K562 (cell line): ENCODE results near the gene HSD17B1. TPM values are rescaled to one million over a fixed set of nuclear protein-coding genes. Genes with fewer than 3 reads are reported as not detected.

Source experiments
- CCNT2 ChIP-seq: IDR thresholded peaks from 2 replicates; pipeline ENCODE4 v1.6.1; 2011; ENCODE audit warnings: borderline replicate concordance, low read depth, mild to moderate bottlenecking, moderate library complexity, mixed read lengths, low read length; ENCODE audit not compliant: insufficient read length; ENCODE audit errors: extremely low read depth
- GABPB1 ChIP-seq: sonication (generic); formaldehyde crosslinking; IDR thresholded peaks from 2 replicates; pipeline ENCODE4 v1.8.0; 2022; ENCODE audit warnings: mild to moderate bottlenecking, missing genetic modification reagents
- GATA2 ChIP-seq: sonication (generic); formaldehyde crosslinking; IDR thresholded peaks from 2 replicates; pipeline ENCODE4 v1.4.0; 2020; ENCODE audit warnings: mild to moderate bottlenecking, missing genetic modification reagents
- MITF ChIP-seq: IDR thresholded peaks from 2 replicates; pipeline ENCODE4 v1.6.1; 2014; ENCODE audit warnings: antibody characterized with exemption
- PHF20 ChIP-seq: fragments of 450-650 bp; IDR thresholded peaks from 2 replicates; pipeline ENCODE4 v1.6.1; 2018; ENCODE audit not compliant: partially characterized antibody
- PRDM10 ChIP-seq: fragments of 450-650 bp; IDR thresholded peaks from 2 replicates; pipeline ENCODE4 v1.6.1; 2018; ENCODE audit not compliant: partially characterized antibody
- RBM17 ChIP-seq: fragments of 200-400 bp; formaldehyde crosslinking; IDR thresholded peaks from 2 replicates; pipeline ENCODE4 v1.6.1; 2017; ENCODE audit warnings: low read depth, mild to moderate bottlenecking, low read length, borderline replicate concordance
- RUNX1 ChIP-seq: sonication (generic); IDR thresholded peaks from 2 replicates; pipeline ENCODE4 v1.6.1; 2016; ENCODE audit warnings: antibody characterized with exemption, low read depth
- SAFB2 ChIP-seq: fragments of 200-400 bp; formaldehyde crosslinking; IDR thresholded peaks from 2 replicates; pipeline ENCODE4 v1.6.1; 2018; ENCODE audit warnings: borderline replicate concordance, low read length, low read depth, moderate library complexity; ENCODE audit not compliant: severe bottlenecking
- SLC30A9 ChIP-seq: fragments of 250-450 bp; sonication (Bioruptor Pico); IDR thresholded peaks from 2 replicates; pipeline ENCODE4 v1.8.0; 2022; ENCODE audit warnings: mild to moderate bottlenecking, moderate library complexity
- SMC3 ChIP-seq: conservative IDR thresholded peaks from 2 replicates; pipeline ENCODE4 v1.6.1; 2011; ENCODE audit warnings: low read depth, low read length, improper control_type of control experiment; ENCODE audit not compliant: insufficient read depth
- SRSF9 ChIP-seq: fragments of 200-400 bp; formaldehyde crosslinking; IDR thresholded peaks from 2 replicates; pipeline ENCODE4 v1.6.1; 2017; ENCODE audit warnings: low read depth, low read length, borderline replicate concordance
- TCF3 ChIP-seq: sonication (generic); formaldehyde crosslinking; IDR thresholded peaks from 2 replicates; pipeline ENCODE4 v1.4.0; 2020; ENCODE audit warnings: mild to moderate bottlenecking, missing genetic modification reagents
- TEAD2 ChIP-seq: fragments of 450-650 bp; IDR thresholded peaks from 2 replicates; pipeline ENCODE4 v1.6.1; 2016; ENCODE audit warnings: missing genetic modification characterization, control low read depth, missing compliant biosample characterization
- ZFP1 ChIP-seq: fragments of 450-650 bp; formaldehyde crosslinking; IDR thresholded peaks from 2 replicates; pipeline ENCODE4 v1.4.0; 2020; ENCODE audit warnings: mild to moderate bottlenecking, mixed read lengths
- ZNF224 ChIP-seq: sonication (generic); formaldehyde crosslinking; IDR thresholded peaks from 2 replicates; pipeline ENCODE4 v1.8.0; 2022; ENCODE audit warnings: mild to moderate bottlenecking, missing genetic modification reagents
- polyA plus RNA-seq, 8 experiments: library from polyadenylated mRNA; depleted of rRNA in 4 of 8; stranded (reverse) in 5 of 8; unstranded in 3 of 8; fragments of >200 nt; fragmentation: Nextera tagmentation in 2 of 8; fragmentation: Illumina TruSeq in 1 of 8; extraction: Ambion mirVana in 2 of 8; extraction: Trizol in 1 of 8; gene quantifications; 2 replicates each; pipeline versions ENCODE4 v1.2.1 to v1.2.3, GENCODE V29; 2011 to 2014; ENCODE audit warnings: inconsistent platforms in 1 of 8, missing spikeins in 1 of 8
- total RNA-seq, 7 experiments: library from RNA; depleted of rRNA in 6 of 7; stranded (reverse); fragments of >200 nt in 6 of 7; fragmentation: Illumina TruSeq in 2 of 7; extraction: Trizol in 2 of 7; gene quantifications; 2 replicates each; pipeline versions ENCODE4 v1.2.1 to v1.2.3, GENCODE V29; 2011 to 2021; ENCODE audit warnings: low replicate concordance in 1 of 7
- TF ChIP-seq, protein P1 (sequence below), 3 experiments: IDR thresholded peaks in 2 of 3; conservative IDR thresholded peaks in 1 of 3; 2 replicates each; pipeline ENCODE4 v1.5.1; 2011 to 2012; ENCODE audit warnings: low read length in 3 of 3, mild to moderate bottlenecking in 3 of 3, control low read depth in 2 of 3, improper control_type of control experiment in 1 of 3, inconsistent platforms in 1 of 3, low read depth in 1 of 3, mixed read lengths in 1 of 3, moderate library complexity in 1 of 3; ENCODE audit not compliant: insufficient read depth in 2 of 3
- TF ChIP-seq, protein P2 (sequence below): fragments of 450-650 bp; IDR thresholded peaks from 2 replicates; pipeline ENCODE4 v1.6.1; 2018; ENCODE audit warnings: mild to moderate bottlenecking, low read depth; ENCODE audit not compliant: partially characterized antibody

Gene HSD17B1
- total and polyA plus RNA-seq, 9 of the 15 experiments (the other 6 are each of a cell fraction or from before 2014, with no cell fraction given) = 0.55 to 21.1 (median 3.6) TPM

GRCh38 chr17:42554250-42555121 lies 1.8 kb downstream of the HSD17B1 start (continued):
- TF ChIP-seq CCNT2 (no peak), SRSF9 (no peak), GATA2 (CRISPR knock-in tag) (no peak), MITF (no peak), SAFB2 (no peak), SLC30A9 (no peak), GABPB1 (CRISPR knock-in tag) (peak; percentile 69), RBM17 (no peak), PRDM10 (peak; percentile 49), ZFP1 (CRISPR knock-in tag) (no peak), ZNF224 (CRISPR knock-in tag) (no peak), TEAD2 (tag) (no peak), PHF20 (peak; percentile 65), RUNX1 (no peak), TCF3 (CRISPR knock-in tag) (no peak), SMC3 (no peak)
- TF ChIP-seq, protein P1, sequence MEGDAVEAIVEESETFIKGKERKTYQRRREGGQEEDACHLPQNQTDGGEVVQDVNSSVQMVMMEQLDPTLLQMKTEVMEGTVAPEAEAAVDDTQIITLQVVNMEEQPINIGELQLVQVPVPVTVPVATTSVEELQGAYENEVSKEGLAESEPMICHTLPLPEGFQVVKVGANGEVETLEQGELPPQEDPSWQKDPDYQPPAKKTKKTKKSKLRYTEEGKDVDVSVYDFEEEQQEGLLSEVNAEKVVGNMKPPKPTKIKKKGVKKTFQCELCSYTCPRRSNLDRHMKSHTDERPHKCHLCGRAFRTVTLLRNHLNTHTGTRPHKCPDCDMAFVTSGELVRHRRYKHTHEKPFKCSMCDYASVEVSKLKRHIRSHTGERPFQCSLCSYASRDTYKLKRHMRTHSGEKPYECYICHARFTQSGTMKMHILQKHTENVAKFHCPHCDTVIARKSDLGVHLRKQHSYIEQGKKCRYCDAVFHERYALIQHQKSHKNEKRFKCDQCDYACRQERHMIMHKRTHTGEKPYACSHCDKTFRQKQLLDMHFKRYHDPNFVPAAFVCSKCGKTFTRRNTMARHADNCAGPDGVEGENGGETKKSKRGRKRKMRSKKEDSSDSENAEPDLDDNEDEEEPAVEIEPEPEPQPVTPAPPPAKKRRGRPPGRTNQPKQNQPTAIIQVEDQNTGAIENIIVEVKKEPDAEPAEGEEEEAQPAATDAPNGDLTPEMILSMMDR (IDR thresholded peaks at IDR 0.05 in 2 of 3, conservative IDR thresholded peaks at IDR 0.05 in 1 of 3; ENCODE audit: insufficient read depth in 2 of 3, low read depth in 1 of 3, low read length in 3 of 3) = no peak
- TF ChIP-seq, protein P2, sequence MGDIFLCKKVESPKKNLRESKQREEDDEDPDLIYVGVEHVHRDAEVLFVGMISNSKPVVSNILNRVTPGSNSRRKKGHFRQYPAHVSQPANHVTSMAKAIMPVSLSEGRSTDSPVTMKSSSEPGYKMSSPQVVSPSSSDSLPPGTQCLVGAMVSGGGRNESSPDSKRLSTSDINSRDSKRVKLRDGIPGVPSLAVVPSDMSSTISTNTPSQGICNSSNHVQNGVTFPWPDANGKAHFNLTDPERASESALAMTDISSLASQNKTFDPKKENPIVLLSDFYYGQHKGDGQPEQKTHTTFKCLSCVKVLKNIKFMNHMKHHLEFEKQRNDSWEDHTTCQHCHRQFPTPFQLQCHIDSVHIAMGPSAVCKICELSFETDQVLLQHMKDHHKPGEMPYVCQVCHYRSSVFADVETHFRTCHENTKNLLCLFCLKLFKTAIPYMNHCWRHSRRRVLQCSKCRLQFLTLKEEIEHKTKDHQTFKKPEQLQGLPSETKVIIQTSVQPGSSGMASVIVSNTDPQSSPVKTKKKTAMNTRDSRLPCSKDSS = no peak
